NCI-H187 treated with DMSO at 0.1 percent for 48 hours (cell line): ENCODE measurements around the gene ITIH4.

ENCODE experiments used
- DNase-seq: peaks from one replicate; lab custom pipeline; 2025; lab: John Stamatoyannopoulos, UW

Gene ITIH4

GRCh38 chr3:52798376-52798977 lies 32.0 kb downstream of the ITIH4 start:
- no peak for DNase-seq

GRCh38 chr3:52796411-52796810 lies 34.1 kb downstream of the ITIH4 start:
- DNase-seq = no peak

GRCh38 chr3:52795298-52795900 lies 35.1 kb downstream of the ITIH4 start:
- no peak for DNase-seq

- DNase-seq = no peak
These were observed 35.8 kb downstream of the ITIH4 start, which contains the start of gene ITIH3 for GRCh38 chr3:52794612-52795099. Gene ITIH3, plus strand, starts transcription at chr3:52794796. Its CDS starts 8 bp downstream, at chr3:52794804.

GRCh38 chr3:52793702-52794611 lies 36.5 kb downstream of the ITIH4 start:
- no peak for DNase-seq

- no peak for DNase-seq
These were observed 37.3 kb downstream of the ITIH4 start for GRCh38 chr3:52792961-52793695.

- DNase-seq = no peak
These were observed 38.1 kb downstream of the ITIH4 start for GRCh38 chr3:52792413-52792812.

- no peak for DNase-seq
These were observed 38.5 kb downstream of the ITIH4 start for GRCh38 chr3:52791928-52792327.

- no peak for DNase-seq
These were observed 39.1 kb downstream of the ITIH4 start for GRCh38 chr3:52791366-52791765.

GRCh38 chr3:52790741-52791140 lies 39.7 kb downstream of the ITIH4 start:
- no peak for DNase-seq

GRCh38 chr3:52790337-52790736 lies 40.1 kb downstream of the ITIH4 start:
- DNase-seq = no peak

GRCh38 chr3:52789746-52790040 lies 40.8 kb downstream of the ITIH4 start:
- no peak for DNase-seq

- no peak for DNase-seq
These were observed 41.4 kb downstream of the ITIH4 start for GRCh38 chr3:52788890-52789745.

GRCh38 chr3:52787672-52788625 lies 42.5 kb downstream of the ITIH4 start:
- no peak for DNase-seq

GRCh38 chr3:52787246-52787645 lies 43.2 kb downstream of the ITIH4 start:
- DNase-seq = no peak

- no peak for DNase-seq
These were observed 43.9 kb downstream of the ITIH4 start for GRCh38 chr3:52786330-52787215.

GRCh38 chr3:52784931-52785590 lies 45.4 kb downstream of the ITIH4 start:
- DNase-seq = no peak

GRCh38 chr3:52784021-52784621 lies 46.4 kb downstream of the ITIH4 start:
- no peak for DNase-seq
